Epithelial cell of esophagus (primary cell): ENCODE data around the gene FOCAD.

Source experiments
- DNase-seq: peaks from one replicate; pipeline ENCODE4 v3.0.0; 2010; ENCODE audit warnings: low read depth
- H3K4me3 ChIP-seq: 2 replicates; pipeline ENCODE4 v1.5.1; 2011; ENCODE audit warnings: mild to moderate bottlenecking, low read length, control low read depth
- TF ChIP-seq, protein P1 (sequence below): IDR thresholded peaks from 2 replicates; pipeline ENCODE4 v1.5.1; 2011; ENCODE audit warnings: low read depth, mild to moderate bottlenecking, low read length, control low read depth, inconsistent platforms; ENCODE audit not compliant: insufficient read depth; ENCODE audit errors: missing control alignments

Gene FOCAD

DNA sequence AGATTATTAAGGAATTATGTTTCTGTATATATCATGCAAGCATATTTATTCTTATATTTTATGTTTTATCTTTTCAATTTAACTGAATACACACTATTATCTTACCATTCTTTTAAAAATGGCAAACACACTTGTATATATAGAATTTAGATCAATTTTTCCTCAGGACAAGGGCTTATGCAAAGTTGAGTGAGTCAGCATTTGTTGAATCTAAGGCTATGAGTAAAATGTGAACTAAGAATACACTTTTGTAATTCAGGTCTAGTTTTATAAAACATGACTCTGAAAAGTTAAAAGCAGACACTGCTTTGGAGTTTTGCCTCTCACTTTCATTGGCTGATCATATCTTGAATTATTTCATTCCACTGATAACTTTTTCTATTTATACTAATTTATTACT is 127.8 kb downstream of the FOCAD start:
- DNase-seq: peak; percentile 54
- TF ChIP-seq, protein P1, sequence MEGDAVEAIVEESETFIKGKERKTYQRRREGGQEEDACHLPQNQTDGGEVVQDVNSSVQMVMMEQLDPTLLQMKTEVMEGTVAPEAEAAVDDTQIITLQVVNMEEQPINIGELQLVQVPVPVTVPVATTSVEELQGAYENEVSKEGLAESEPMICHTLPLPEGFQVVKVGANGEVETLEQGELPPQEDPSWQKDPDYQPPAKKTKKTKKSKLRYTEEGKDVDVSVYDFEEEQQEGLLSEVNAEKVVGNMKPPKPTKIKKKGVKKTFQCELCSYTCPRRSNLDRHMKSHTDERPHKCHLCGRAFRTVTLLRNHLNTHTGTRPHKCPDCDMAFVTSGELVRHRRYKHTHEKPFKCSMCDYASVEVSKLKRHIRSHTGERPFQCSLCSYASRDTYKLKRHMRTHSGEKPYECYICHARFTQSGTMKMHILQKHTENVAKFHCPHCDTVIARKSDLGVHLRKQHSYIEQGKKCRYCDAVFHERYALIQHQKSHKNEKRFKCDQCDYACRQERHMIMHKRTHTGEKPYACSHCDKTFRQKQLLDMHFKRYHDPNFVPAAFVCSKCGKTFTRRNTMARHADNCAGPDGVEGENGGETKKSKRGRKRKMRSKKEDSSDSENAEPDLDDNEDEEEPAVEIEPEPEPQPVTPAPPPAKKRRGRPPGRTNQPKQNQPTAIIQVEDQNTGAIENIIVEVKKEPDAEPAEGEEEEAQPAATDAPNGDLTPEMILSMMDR: no peak
- H3K4me3 ChIP-seq: no peak overlapping the region

DNA sequence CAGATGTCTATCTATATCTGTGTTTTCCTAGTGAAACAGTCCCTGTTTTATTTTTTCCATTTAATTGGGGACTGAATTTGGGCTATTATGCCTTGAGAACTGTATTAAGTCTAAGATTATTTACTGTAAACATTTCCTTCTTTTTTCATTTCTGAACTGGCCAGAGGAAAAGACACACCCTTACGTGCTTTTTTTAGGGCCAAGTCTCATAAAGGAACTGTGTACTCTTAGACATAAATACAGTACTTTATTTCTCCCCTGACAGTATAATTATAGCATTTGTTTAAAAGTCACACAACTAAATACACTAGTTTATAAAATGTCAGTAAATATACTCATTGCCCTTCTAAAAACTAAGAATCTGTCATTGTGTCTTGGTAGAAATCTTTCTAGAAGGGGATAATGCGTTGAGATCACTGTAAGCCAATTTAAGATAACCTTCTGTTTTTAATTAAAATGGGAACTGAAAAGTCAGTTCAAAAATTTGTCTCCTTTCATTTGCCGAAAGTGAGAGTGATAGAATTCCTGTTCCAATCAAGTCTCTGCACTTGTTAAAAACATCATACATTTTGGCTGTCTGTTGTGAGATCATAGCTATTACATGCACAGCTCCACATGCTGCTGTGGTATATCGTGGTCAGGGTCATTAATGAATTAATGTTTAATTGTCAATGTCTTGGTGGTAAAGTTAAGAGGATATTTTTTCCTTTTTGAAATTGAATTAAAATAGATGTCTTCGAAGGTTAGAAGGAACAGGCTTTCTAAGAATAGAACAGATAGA is 132.1 kb downstream of the FOCAD start:
- H3K4me3 ChIP-seq: no peak overlapping the region
- DNase-seq: no peak
- TF ChIP-seq, protein P1: no peak

DNA sequence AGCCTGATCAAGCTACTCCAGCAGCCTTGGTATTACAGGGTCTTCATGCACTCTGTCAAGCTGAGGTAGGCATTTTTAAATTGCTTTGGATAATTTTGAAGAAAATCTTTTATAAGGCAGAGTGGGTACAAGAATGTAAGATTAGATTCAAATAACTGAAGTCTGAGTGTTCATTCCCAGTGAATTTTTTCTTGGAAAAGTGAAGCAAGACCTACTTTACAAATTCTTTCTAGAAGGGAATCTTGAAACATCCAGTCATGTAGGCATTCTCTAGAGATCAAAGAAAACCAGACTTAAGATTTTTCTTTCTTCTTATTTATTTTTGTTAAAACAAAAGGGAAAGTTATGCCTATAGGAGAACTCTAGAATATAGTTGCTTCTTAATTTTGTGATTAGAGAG is 139.0 kb downstream of the FOCAD start:
- TF ChIP-seq, protein P1: no peak
- DNase-seq: no peak
- H3K4me3 ChIP-seq: no peak overlapping the region

DNA sequence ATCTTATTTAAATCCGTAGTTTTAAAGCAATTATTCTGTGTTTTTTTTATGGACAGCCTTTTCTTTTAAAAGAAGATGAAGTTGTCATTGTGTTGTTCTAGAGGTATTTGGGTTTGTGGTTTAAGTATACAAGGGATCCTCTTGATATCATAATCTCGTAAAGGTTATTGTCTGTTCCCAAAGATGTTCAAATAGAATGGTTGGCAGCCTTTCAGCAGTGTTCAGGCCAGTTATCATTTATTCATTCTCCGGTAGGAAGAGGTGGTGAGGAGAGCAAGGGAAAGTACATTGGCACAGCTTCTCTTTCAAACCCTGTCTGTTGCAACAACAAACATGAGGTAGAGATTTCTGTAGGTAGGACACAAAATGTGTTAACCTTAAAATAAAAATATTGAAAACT is 147.0 kb downstream of the FOCAD start:
- DNase-seq: no peak
- TF ChIP-seq, protein P1: no peak
- no peak overlapping the region for H3K4me3 ChIP-seq

DNA sequence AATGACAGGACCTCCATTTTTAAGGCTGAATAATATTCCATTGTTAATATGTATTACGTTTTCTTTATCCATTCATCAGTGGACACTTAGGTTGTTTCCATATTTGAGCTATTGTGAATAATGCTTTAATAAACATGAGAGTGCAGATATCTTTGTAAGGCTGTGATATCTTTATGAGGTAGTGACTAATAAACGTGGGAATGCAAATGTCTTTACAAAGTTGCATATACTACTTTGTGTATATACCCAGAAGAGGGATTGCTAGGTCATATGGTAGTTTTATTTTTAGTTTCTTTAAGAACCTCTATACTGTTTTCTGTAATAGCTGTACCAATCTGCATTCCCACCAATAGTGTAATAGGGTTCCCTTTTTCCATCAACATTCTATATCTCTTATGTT is 148.7 kb downstream of the FOCAD start:
- H3K4me3 ChIP-seq: no peak overlapping the region
- TF ChIP-seq, protein P1: no peak
- no peak for DNase-seq

DNA sequence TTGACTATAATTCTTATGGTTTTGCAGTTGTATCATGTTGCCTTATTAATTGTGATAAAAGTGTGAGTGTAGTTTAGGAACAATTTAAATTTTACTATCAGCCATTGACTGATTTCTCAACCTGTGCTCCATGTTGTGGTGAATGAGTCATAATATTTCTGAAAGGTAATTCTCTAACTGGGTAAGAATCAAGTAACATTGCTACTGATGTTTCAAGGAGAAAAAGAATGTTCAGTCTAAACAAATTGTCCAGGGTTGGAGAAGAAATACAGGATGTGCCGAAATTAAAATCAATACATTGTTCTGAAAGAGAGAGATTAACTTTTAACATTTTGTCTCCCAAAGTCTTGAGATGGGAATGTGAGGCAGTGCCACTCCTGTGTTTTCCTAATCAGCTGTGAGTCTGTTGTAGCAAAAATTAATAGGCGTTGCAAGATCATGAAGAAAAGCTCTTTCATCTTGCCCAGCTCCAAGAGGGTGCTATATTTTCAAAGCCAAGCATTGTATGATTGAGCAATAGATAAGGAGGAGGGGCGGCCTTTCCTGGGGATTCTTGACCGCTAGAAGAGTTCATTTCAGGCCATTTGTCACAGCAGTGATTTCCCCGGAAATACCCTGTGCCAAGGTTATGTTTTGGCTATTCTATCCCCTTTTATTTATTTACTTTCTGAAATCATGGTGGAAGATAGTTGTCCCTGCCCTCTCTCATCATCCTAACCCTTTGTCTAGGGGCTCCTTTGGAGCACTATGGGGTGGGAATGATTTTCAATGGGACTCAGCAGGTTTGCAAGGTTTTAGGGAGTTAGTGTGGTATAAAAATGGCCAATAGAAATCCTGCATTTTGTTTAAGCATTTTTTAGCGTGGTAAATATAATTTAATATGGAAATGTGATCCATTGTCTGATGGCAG is 151.6 kb downstream of the FOCAD start:
- peak; percentile 50 for DNase-seq
- no peak overlapping the region for H3K4me3 ChIP-seq
- TF ChIP-seq, protein P1: no peak
